Lower leg skin (tissue), 4 donors: ENCODE measurements around the gene ARHGAP28. TPM values are rescaled to one million over a fixed set of nuclear protein-coding genes. Genes with fewer than 3 reads are reported as not detected.

Experiments
- DNase-seq, 2 donors: peaks; one replicate each; pipeline ENCODE4 v3.0.0-alpha.2; 2019; ENCODE audit warnings: low spot score in 2 of 2
- H3K4me3 ChIP-seq: fragments of 200-600 bp; sonication (generic); 2 replicates; pipeline ENCODE4 v1.5.1; 2017; ENCODE audit warnings: mild to moderate bottlenecking, low read depth; ENCODE audit not compliant: poor library complexity, severe bottlenecking
- POLR2A ChIP-seq, 2 donors: fragments of 450-650 bp; IDR thresholded peaks; one replicate each; pipeline ENCODE4 v1.6.1; 2016 to 2017; ENCODE audit warnings: antibody characterized with exemption in 2 of 2, mild to moderate bottlenecking in 1 of 2, moderate library complexity in 1 of 2
- whole genome bisulfite sequencing, 2 donors: methylation state at CpG; one replicate each; pipeline ENCODE4 v1.1.5; 2018; 5-methylcytosine and 5-hydroxymethylcytosine counted together
- intact Hi-C: fragments of 100-400 bp; cut with DNase I; formaldehyde crosslinking; loops from one replicate; pipeline ENCODE4 v1.15.0; 2023; ENCODE audit warnings: low total_unique reads
- total RNA-seq, 4 donors: library from RNA; depleted of rRNA; stranded (reverse); fragments of >200 nt; gene quantifications; one replicate each; pipeline ENCODE4 v1.1.0, GENCODE V29; 2016
- TF ChIP-seq, protein P1 (sequence below), 3 donors: fragments of 450-650 bp; IDR thresholded peaks; one replicate each; pipeline ENCODE4 v1.5.1; 2016; ENCODE audit warnings: antibody characterized with exemption in 3 of 3, mild to moderate bottlenecking in 3 of 3, moderate library complexity in 2 of 3

The ARHGAP28 gene
- total RNA-seq, 4 donors from 2014 or later, result 1.4 to 5.9 (median 2.8) TPM

- WGBS, 2 donors, result 85 to 86% methylated on average over 6 of the region's 6 CpGs
- no peak overlapping the region for H3K4me3 ChIP-seq
- no peak for DNase-seq
- intact Hi-C loops, result no loop called here
- TF ChIP-seq, protein P1, sequence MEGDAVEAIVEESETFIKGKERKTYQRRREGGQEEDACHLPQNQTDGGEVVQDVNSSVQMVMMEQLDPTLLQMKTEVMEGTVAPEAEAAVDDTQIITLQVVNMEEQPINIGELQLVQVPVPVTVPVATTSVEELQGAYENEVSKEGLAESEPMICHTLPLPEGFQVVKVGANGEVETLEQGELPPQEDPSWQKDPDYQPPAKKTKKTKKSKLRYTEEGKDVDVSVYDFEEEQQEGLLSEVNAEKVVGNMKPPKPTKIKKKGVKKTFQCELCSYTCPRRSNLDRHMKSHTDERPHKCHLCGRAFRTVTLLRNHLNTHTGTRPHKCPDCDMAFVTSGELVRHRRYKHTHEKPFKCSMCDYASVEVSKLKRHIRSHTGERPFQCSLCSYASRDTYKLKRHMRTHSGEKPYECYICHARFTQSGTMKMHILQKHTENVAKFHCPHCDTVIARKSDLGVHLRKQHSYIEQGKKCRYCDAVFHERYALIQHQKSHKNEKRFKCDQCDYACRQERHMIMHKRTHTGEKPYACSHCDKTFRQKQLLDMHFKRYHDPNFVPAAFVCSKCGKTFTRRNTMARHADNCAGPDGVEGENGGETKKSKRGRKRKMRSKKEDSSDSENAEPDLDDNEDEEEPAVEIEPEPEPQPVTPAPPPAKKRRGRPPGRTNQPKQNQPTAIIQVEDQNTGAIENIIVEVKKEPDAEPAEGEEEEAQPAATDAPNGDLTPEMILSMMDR (IDR thresholded peaks at IDR 0.05), result no peak
- TF ChIP-seq POLR2A (IDR thresholded peaks at IDR 0.05), result no peak
Observed at GRCh38 chr18:6763524-6763923, 34.0 kb downstream of the ARHGAP28 start.

GRCh38 chr18:6764382-6764781 is 34.9 kb downstream of the ARHGAP28 start:
- intact Hi-C loops, result no loop called here
- DNase-seq, result no peak
- no peak overlapping the region for H3K4me3 ChIP-seq
- WGBS, 2 donors, result 75 to 85% methylated on average over 3 of the region's 3 CpGs
- TF ChIP-seq, protein P1 (IDR thresholded peaks at IDR 0.05), result no peak
- no peak for TF ChIP-seq POLR2A (IDR thresholded peaks at IDR 0.05)

DNA sequence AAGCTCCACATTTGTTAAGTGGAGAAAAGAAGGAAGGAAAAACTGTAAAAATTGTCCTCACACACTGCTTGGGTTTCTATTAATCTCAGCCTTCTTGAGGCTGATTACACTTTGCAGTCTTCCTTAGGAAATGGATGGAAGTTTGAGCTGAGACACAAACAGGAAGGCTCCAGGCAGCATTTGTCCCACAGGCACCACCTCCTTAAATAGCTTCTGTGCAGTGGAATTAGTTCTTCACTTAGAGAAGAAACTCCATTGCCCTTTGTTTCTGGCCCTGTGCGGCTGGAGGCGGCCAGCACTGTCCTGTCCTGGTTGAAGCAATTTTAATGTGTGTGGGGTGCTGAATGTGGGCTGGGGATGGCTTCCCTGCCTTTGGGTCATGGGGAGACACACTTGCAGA is 44.3 kb downstream of the ARHGAP28 start:
- intact Hi-C loops, result no loop called here
- no peak for TF ChIP-seq POLR2A (IDR thresholded peaks at IDR 0.05)
- TF ChIP-seq, protein P1 (IDR thresholded peaks at IDR 0.05), result no peak
- WGBS, 2 donors, result 58 to 82% methylated on average over 2 of the region's 2 CpGs
- DNase-seq, result no peak
- no peak overlapping the region for H3K4me3 ChIP-seq

- 73 to 75% methylated on average over 7 of the region's 7 CpGs for WGBS, 2 donors
- DNase-seq, result no peak
- TF ChIP-seq, protein P1 (IDR thresholded peaks at IDR 0.05), result no peak
- no peak for TF ChIP-seq POLR2A (IDR thresholded peaks at IDR 0.05)
- H3K4me3 ChIP-seq, result no peak overlapping the region
- intact Hi-C loops, result no loop called here
Observed at GRCh38 chr18:6775237-6775636, 45.7 kb downstream of the ARHGAP28 start.

DNA sequence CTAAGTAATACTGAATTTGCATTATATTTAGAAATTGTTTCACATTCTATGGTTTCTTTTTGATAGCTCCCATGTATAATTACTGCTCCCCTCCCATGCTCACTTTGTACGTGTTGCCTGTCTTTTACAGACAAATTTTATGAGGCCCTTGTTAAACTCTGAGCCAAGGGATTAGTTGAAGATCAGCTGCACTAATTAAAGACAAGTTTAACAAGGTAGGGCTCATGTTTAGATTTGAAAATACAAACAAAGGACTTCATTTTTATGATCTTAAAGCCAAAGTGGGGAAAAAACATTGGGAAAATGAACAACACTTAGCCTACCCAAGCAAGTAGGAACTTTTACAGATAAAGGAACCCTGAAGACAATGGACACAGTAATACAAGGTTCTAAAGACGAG is 46.2 kb downstream of the ARHGAP28 start:
- no peak for DNase-seq
- 43 to 47% methylated on average over 2 of the region's 2 CpGs for WGBS, 2 donors
- no peak for TF ChIP-seq POLR2A (IDR thresholded peaks at IDR 0.05)
- TF ChIP-seq, protein P1 (IDR thresholded peaks at IDR 0.05), result no peak
- H3K4me3 ChIP-seq, result no peak overlapping the region
- intact Hi-C loops, result no loop called here

GRCh38 chr18:6776188-6776587 is 46.7 kb downstream of the ARHGAP28 start:
- no peak for TF ChIP-seq POLR2A (IDR thresholded peaks at IDR 0.05)
- TF ChIP-seq, protein P1 (IDR thresholded peaks at IDR 0.05), result no peak
- intact Hi-C loops, result no loop called here
- DNase-seq, result no peak
- 51 to 63% methylated on average over 7 of the region's 7 CpGs for WGBS, 2 donors
- H3K4me3 ChIP-seq, result no peak overlapping the region
